Measurements from ENCODE around the gene GRPR.

- no peak for TF ChIP-seq POLR2A (IDR thresholded peaks at IDR 0.05)
- TF ChIP-seq CTCF (IDR thresholded peaks at IDR 0.05), result no peak
Observed at GRCh38 chrX:16112428-16112827, 10.9 kb upstream of the GRPR start.
